Measurements from ENCODE around the gene S100A4.
"Not testable (repeated sequence)": the region's sequence is repeated elsewhere in the genome, so short reads cannot be mapped to it uniquely, and the experiment has no call there.

Gene S100A4

GRCh38 chr1:153532181-153532580 is 13.4 kb downstream of the S100A4 start:
- peak; percentile 70 for DNase-seq

GRCh38 chr1:153531638-153532037 is 14.0 kb downstream of the S100A4 start:
- DNase-seq: no peak

GRCh38 chr1:153527683-153528040 is 17.9 kb downstream of the S100A4 start:
- DNase-seq: no peak

GRCh38 chr1:153527023-153527682 is 18.5 kb downstream of the S100A4 start:
- no peak for DNase-seq

- DNase-seq: no peak
Measured at GRCh38 chr1:153526132-153526543, 19.5 kb downstream of the S100A4 start.

- no peak for DNase-seq
Measured at GRCh38 chr1:153525088-153525728, 20.4 kb downstream of the S100A4 start.

- not testable (repeated sequence) for DNase-seq
Measured at GRCh38 chr1:153522353-153523048, 23.1 kb downstream of the S100A4 start.

GRCh38 chr1:153521808-153522207 is 23.8 kb downstream of the S100A4 start:
- DNase-seq: not testable (repeated sequence)

GRCh38 chr1:153520818-153521476 is 24.7 kb downstream of the S100A4 start:
- DNase-seq: no peak

- not testable (repeated sequence) for DNase-seq
Measured at GRCh38 chr1:153520137-153520691, 25.4 kb downstream of the S100A4 start.

- DNase-seq: no peak
Measured at GRCh38 chr1:153519242-153519641, 26.4 kb downstream of the S100A4 start.

- DNase-seq: no peak
Measured at GRCh38 chr1:153515504-153516394, 29.9 kb downstream of the S100A4 start.

- DNase-seq: no peak
Measured at GRCh38 chr1:153513666-153514065, 31.9 kb downstream of the S100A4 start.

GRCh38 chr1:153513023-153513422 is 32.6 kb downstream of the S100A4 start:
- DNase-seq: no peak

GRCh38 chr1:153510984-153511410 is 34.6 kb downstream of the S100A4 start:
- DNase-seq: peak; percentile 87

- DNase-seq: peak; percentile 76
Measured at GRCh38 chr1:153509729-153510354, 35.8 kb downstream of the S100A4 start.

- DNase-seq: no peak
Measured at GRCh38 chr1:153509036-153509435, 36.6 kb downstream of the S100A4 start.

- DNase-seq: no peak
Measured at GRCh38 chr1:153507926-153508583, 37.6 kb downstream of the S100A4 start.

- no peak for DNase-seq
Measured at GRCh38 chr1:153506831-153507413, 38.7 kb downstream of the S100A4 start.

- DNase-seq: no peak
Measured at GRCh38 chr1:153506386-153506785, 39.2 kb downstream of the S100A4 start.

- DNase-seq: no peak
Measured at GRCh38 chr1:153505576-153505975, 40.0 kb downstream of the S100A4 start.
